HCEC 1CT (cell line): ENCODE data around the gene DNAI4.
"Not testable (repeated sequence)": the region's sequence is repeated elsewhere in the genome, so short reads cannot be mapped to it uniquely, and the experiment has no call there.

Source experiments
- DNase-seq: peaks from one replicate; pipeline ENCODE4 v3.0.0-alpha.2; 2017

DNAI4 gene

DNA sequence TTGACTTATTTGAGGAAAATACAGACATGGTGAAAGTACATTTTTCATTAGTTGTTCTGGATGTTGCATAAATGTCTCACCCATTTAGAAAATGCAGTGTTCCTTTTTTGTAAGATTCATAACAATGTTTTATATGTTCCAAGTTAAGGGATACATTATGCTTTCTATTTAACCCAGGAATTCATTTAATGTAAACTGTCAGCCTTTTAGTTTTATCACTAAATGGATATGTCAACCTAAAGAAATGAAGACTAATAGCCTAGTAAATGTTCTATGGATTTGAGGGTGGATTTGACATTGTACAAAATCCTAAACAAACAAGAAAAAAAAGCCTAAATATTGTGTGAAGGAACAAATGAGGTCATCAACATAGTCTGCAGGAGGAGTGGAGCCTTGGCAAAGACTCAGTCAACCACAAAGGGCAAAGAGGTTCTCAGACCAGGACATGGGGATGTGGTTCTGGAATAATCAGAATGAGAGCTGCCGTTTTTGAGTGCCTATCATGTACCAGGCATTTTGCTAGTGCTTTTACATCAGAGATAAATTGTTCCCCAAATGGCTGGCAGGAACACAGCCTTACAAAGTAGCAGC lies 114.8 kb downstream of the DNAI4 start:
- peak; percentile 62 for DNase-seq

DNA sequence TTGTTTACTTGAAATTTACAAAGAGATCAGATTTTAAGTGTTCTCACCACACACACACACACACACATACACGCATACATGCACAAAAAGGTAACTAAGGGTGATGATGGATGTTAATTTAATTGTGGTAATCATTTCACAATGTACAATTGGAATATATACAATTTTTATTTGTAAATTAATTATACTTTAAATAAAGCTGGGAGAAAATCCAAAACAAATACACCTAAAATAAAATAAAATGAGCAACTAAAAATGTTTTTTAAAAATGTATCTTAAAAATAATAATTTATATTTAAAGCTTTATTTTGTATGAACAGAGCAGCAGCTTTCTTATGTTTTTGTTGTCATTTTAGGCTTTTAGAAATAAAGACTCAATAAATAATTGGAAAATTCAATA lies 115.4 kb downstream of the DNAI4 start:
- DNase-seq = no peak

DNA sequence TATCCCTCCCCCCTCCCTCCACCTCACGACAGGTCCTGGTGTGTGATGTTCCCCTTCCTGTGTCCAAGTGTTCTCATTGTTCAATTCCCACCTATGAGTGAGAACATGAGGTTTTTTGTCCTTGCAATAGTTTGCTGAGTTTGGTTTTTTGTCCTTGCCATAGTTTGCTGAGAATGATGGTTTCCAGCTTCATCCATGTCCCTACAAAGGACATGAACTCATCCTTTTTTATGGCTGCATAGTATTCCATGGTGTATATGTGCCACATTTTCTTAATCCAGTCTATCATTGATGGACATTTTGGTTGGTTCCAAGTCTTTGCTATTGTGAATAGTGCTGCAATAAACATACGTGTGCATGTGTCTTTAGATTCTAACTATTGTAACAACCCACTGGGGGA lies 128.8 kb downstream of the DNAI4 start:
- DNase-seq = not testable (repeated sequence)

DNA sequence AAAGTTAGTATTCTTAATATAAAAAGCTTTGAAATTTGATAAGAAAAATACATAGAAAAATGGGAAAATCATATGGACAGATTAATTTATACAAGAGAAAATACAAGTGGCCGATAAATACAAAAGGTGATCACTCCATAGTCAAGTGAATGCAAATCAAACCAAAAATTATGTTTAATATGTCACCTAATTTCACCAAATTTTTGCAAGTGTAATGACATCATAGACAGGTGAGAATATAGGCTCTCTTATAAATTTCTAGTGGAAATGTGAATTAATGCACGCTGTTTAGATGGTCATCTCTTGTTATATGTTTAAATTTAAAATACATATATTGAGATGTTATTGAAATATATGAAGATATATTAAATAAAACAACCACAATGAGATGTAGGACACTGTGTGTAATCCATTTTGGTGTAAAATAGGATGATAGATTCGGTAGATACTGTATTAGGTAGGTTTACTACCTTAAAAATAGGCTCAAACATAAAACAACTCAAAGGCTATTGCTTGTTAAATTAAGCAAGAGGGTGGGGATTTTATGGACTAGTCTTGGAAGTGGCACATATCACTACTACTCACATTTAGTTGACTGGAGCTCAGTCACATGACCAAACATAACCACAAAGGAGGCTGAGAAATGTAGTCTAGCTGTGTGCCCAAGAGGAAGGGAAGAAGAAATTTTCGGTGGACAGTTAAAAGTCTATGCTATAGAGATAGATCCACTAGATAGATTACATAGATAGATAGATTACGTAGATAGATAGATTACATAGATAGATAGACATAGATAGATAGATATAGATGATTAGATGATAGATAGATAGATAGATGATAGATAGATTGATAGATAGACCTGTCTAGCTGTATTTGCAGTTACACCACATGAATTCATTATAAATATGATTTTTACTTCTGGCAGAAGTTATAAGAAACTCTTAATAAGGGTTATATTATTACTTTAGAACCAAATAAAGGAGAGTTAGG lies 132.7 kb downstream of the DNAI4 start:
- DNase-seq = no peak

DNA sequence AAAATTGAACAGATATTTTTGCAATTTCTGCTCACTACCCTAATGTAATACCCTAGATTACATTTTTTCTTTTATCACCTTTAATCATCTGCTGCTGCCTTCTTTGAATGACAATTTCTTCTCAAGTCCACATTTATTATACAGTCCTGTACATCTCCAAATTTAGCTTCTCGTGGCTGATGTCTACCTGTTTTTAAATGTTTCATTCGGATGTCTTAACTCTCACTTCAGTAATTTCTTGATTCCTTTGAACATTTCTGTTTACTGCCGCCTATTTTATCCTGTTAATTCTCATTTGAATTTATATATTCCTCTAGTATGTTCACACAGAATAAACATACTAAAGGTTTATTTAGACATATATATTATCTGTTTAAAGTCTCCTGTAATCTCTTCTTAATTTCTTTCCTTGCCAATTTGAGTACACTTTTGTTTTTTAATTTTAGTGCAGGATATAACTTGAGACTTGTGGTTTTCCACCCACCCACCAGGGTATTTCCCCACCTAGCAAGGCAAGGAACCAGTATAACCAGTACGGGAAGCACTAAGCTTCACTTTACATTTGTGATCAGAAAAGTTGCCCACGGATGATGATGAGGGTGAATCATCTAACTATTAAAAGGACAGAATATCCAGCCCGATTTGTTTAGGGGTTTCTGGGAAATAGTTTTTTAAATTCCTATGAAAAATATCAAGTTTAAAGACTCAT lies 136.3 kb downstream of the DNAI4 start:
- DNase-seq = no peak

DNA sequence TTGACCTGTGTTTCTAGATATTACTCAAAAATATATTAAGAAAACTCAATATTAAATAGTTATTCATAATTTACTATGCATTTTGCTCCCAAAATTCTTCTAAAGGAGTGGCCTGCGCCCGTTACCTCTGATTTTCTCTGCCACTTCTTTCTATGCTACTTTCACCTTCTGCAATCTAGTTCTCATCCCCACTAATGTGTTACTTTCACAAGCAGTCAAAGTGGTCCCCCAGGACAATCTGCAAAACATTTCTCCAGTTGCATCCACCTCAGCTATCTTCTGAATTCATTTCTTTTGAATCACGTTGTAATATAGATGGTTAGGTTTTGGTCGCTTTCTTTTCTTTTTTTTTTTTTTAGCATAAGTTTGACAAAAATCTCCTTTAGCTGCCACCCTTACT lies 137.0 kb downstream of the DNAI4 start:
- no peak for DNase-seq

DNA sequence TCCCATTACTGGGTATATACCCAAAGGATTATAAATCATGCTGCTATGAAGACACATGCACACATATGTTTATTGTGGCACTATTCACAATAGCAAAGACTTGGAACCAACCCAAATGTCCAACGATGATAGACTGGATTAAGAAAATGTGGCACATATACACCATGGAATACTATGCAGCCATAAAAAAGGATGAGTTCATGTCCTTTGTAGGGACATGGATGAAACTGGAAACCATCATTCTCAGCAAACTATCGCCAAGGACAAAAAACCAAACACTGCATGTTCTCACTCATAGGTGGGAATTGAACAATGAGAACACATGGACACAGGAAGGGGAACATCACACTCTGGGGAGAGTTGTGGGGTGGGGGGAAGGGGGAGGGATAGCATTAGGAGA lies 138.9 kb downstream of the DNAI4 start:
- not testable (repeated sequence) for DNase-seq

DNA sequence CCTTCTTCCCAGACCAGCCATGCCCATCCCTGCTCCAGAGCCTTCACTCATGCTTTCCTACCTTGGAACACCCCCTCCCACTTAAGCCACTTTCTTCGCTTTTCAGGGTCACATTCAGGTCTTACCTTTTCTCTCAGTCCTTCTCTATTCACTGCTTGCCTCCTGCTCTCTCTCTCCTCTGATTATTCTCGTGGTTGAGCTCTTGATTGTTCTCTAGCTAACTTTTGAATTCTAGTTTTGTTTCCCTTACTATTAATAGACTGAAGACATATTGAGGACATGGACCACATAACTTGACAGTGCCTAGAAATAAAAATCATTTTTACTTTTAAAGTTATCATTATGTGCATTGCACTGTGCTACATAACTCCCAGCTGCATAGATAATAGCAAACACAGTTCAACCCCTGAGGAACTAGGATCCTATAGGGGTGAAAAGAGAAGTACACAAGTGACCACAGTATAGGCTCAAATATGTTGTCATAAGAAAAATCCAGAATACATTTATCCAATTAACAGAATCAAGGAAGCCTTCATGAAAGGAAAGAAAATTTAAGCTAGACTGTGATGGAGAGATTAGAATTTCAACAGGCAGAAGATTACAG lies 145.1 kb downstream of the DNAI4 start:
- no peak for DNase-seq

DNA sequence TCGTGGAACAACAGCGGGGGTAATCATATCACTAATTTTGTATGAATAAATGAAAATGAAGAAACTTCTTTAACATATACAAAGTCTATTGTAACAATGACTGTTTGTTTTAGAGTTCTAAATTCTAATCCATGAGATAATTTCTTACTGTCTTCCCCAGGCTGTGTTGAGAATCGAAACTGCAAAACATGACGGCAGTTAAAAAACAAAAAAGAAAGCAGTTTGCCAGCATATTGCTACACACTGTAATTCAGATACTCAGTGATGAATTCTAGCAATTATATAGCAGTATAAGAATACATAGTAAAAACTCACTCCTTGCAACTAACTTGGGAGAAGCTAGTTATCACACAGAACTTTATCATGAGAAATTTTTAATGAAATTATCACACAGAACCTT lies 145.7 kb downstream of the DNAI4 start:
- DNase-seq = no peak

DNA sequence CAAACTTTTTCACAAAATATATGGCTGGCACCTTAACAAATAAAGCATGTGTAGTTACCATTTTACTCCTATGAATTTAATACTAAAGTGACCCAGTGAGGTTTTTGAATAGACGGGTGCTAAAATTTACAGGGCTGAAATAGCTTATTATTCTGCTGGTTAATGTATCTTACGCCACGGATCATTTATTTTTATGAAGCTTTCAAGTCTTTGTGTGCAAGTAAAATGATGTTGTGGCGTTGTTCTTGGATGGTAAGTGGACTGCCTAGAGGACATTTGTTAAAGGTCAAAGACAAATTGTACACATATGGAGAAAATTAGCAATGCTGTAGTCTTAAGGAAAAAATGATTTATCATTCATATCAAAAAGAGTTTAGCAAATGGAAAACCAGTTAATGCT lies 146.4 kb downstream of the DNAI4 start:
- DNase-seq = no peak

DNA sequence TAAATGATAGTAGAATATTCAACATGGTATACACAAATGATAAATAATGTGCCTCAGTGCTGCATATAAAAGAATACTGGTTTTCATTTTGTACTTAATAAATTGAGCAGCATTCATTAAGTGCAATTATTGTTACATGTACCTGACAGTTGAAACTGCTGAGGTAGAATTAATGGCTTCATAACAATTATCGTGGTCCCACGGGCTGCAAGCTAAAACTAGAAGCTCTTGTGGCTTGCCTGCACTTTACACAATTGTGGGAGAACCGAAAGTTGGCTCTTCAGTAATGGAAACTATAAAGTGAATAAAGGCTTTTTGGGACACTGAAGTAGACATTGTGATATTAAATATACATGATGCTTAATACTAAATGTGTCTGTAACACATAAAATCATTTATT lies 146.8 kb downstream of the DNAI4 start:
- no peak for DNase-seq

DNA sequence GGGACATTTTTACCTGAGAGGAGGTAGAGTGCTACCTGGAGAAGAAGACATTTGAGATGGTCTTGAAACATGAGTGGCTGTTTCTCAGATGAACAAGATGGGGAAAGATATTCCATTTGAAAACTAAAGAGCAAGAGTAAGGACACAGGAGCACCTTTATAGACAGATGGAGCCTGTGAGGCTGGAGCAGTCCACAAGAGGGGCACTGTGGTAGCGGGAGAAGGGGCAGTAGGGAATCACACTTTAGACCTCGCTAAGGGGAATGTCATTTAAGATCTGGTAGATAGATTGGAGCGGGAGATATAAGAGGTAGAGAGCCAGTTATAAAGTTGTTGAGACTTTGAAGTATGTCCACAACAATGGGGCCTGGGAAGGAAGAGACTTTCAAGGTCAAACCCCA lies 149.0 kb downstream of the DNAI4 start:
- DNase-seq = no peak

DNA sequence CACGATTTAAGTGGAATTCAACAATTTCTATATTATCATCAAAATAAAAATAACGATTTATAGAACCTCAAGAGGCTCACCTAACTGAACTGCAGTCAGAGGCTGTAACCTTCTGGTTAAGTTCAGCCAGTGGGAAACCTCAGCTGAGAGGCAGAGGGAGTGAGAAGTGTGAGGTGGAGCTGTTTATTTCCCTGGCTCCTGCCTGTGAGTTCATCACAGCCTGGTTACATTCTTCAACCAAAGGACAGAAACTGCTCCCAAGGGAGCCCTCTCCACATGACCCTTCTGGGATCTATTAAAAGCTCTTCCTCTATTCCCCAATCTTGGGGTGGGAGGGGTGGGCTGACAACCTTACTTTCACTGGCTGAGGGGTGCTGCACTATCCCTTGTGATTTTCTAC lies 150.2 kb downstream of the DNAI4 start:
- DNase-seq = no peak

DNA sequence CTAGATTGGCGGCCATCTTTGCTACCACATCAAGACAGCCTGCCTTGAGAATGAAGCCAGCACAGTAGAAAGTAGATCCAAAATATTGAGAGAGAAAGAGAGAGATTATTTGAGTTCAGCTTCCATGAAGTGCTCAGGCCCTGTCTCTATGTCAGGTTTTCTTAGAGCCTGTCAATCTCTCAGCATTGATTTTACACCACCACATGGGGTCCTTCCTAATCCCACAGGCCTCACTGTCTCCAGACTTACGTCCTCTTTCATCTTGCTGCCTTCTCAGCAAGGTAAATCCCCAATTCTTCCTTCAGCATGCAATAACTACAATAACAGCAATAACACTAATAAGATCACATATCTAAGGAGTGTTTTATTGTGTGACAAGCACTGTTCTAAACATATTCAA lies 151.4 kb downstream of the DNAI4 start:
- no peak for DNase-seq

DNA sequence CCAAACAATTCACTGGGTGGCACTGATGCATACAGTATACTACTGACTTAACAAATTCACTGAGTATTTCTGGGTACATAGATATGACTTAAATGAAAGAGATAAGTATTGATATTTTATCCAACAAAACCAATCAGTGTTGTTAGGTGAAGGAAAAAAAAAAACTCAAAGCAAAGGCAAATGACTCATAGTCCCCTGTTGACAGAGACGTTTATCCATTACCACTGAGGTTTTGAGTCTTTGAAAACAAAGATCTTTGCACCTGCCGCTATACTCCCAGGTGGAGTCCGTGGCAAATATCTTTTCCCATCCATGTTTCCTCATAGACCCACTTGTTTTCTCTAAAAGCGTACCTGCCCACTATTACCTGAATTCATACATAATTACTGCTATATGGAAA lies 154.0 kb downstream of the DNAI4 start:
- DNase-seq = no peak

DNA sequence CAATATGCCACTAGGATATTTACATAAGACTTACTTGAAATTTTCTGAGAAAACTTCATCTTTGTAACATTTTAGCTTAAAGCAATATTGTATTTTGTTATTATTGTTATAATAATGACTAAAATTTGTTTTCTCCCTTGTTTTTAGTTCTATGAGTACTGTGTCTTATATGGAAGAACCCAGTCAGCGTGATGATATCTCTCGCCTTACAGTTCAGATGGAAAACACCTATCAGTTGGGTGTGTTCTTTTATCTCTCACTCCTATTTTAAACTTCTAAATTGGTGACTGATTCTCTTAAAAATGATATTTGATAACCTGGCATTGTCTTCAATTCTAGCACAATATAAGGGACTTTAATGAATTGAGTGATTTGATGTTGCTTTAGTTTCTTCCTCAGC lies 154.4 kb downstream of the DNAI4 start:
- DNase-seq = no peak

DNA sequence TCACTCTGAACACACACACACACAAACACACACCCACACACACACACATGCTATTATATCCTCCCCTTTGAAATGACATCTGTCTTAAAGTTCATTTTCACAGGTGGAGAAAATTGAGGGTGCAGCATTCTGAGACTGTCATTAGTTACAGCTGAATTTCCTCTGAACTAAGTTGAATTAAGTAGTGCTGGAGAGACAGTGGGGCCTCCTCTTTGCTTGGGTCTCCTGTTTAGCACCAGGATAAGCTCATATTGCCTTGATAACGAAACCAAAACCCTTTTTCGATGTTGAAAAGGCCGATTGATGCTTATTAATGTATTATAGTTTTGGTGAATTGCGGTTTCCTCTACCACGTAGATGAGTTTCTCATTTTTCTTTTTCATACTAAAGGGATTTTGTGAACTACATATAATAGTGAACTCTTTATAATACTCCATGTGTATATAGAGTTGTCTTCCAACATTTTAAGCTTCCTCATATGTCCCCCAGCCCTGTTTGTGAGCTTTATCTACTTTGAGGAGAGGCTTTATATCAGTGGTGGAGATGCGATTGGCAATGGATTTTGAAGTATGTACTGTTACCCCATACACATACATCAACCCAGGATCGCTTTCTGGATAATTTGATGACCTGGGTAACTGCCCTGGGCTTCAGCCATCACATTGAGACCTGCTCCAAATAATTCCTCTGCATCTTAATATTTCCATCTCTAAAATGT lies 155.0 kb downstream of the DNAI4 start:
- DNase-seq = no peak

DNA sequence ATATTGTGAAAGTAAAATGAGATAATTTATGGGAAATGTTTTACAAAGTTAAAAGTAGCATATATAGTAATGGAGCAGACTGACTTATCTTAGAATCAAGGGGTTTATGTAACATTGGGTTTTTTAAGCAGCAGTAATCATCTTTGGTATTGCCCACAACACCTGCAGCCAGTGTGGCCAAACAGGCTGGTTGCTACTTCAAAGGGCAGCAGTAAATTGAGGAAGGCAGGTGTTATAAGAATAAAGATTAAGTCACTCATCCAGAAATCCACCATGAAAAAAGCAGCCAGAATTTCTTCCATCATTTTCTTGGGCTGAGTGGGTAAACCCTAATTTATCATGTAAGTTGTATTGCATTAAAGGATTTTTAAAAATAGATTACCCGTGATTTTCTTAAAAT lies 155.7 kb downstream of the DNAI4 start:
- DNase-seq = no peak

DNA sequence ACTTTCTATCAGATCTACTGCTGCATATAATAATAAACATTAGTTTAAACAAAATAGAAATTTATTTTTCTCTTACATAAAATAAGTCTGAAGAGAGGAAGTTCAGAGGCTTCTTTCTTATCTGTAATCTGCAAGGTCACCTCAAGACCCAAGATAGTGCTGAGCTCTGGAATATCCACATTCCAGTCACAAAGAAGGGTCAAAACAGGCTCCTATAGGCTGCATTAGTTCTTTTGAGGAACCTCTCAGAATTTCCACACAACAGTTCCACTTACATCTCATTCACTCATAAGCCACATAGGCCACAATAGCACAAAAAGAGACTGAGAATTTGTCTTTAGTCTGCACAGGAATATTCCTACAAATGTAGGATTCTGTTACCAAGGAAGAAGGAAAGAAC lies 157.0 kb downstream of the DNAI4 start:
- DNase-seq = no peak

DNA sequence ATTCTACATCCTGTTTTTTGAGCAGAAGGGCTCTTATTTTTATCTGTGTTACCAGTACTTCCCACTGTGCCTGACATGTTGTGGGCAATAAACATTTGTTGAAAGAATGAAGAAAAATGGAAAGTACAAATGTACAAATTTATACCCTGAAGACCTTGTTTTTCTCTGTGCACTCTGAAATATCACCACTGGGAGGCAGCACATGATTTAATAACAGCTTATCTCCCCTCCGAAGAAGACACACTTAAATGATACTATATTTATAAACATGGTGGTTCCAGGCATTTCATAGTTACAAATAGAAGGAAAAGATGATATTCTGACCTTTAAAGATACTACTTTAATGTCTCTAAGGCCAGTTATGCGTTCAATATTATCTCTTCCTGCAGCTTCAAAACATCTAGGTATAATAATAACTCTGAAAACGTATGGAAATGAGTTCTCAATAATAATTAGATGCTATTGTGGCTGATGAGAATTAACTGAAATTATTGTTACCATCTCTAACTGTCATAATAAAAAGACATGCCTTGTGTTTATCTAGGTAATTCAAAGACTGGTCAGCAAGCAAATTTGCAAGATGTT lies 159.6 kb downstream of the DNAI4 start:
- peak; percentile 58 for DNase-seq
